HG03135 (cell line): ENCODE results near the gene C17orf114.

Experiments used
- ATAC-seq: cut with Tn5 transposase; IDR thresholded peaks from one replicate; pipeline ENCODE4 v1.9.1; 2021; ENCODE audit warnings: mild to moderate bottlenecking, moderate library complexity; ENCODE audit not compliant: unreplicated experiment

The C17orf114 gene

GRCh38 chr17:4788159-4788806, 13.8 kb downstream of the C17orf114 start:
- ATAC-seq = no peak

GRCh38 chr17:4786516-4786915, 15.6 kb downstream of the C17orf114 start:
- ATAC-seq = no peak

- no peak for ATAC-seq
These were observed 16.0 kb downstream of the C17orf114 start, which contains the start of gene VMO1 for GRCh38 chr17:4786106-4786511. Gene VMO1, minus strand, starts transcription at chr17:4786364. Its CDS starts 12 bp downstream, at chr17:4786352.

GRCh38 chr17:4785311-4786105, 16.6 kb downstream of the C17orf114 start:
- ATAC-seq = no peak

GRCh38 chr17:4782652-4783051, 19.5 kb downstream of the C17orf114 start:
- no peak for ATAC-seq

- no peak for ATAC-seq
These were observed 21.7 kb downstream of the C17orf114 start for GRCh38 chr17:4780325-4780955.

GRCh38 chr17:4777969-4778760, 24.0 kb downstream of the C17orf114 start:
- ATAC-seq = no peak

GRCh38 chr17:4772235-4772613, 29.9 kb downstream of the C17orf114 start:
- ATAC-seq = no peak

- ATAC-seq = no peak
These were observed 30.5 kb downstream of the C17orf114 start, which contains the start of gene TM4SF5 for GRCh38 chr17:4771519-4772234. Gene TM4SF5, plus strand, starts transcription at chr17:4771886. Its CDS starts 37 bp downstream, at chr17:4771923.

GRCh38 chr17:4769628-4770027, 32.5 kb downstream of the C17orf114 start:
- no peak for ATAC-seq

GRCh38 chr17:4768298-4768697, 33.8 kb downstream of the C17orf114 start:
- ATAC-seq = no peak

GRCh38 chr17:4766723-4767122, 35.4 kb downstream of the C17orf114 start:
- ATAC-seq = no peak

- ATAC-seq = no peak
These were observed 35.9 kb downstream of the C17orf114 start for GRCh38 chr17:4766201-4766600.

GRCh38 chr17:4764595-4764994, 37.5 kb downstream of the C17orf114 start:
- no peak for ATAC-seq

GRCh38 chr17:4759776-4760236, 42.3 kb downstream of the C17orf114 start:
- no peak for ATAC-seq

GRCh38 chr17:4753392-4753791, 48.7 kb downstream of the C17orf114 start:
- ATAC-seq = no peak

- no peak for ATAC-seq
These were observed 50.2 kb downstream of the C17orf114 start for GRCh38 chr17:4751932-4752331.
